ENCODE results near the gene CTSD.

DNA sequence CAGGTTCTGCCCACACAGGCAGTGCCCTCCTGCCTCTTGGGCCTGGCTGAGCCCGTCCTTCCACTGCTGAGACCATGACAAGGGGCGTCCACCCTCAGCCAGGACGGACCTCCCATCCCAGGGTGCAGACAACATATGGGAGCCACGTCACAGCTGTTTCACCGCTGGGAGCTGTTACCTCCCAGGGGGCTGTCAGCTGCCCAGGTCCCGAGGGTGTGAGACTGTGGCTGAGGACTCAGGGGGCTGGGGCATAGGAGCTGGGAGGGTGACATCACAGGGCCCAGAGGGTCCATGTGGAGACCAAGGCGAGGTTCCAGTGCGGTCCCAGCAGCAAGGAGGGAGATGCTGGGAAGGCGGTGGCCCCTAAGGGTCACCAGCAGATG is 17.9 kb upstream of the CTSD start:
- TF ChIP-seq, protein P1, sequence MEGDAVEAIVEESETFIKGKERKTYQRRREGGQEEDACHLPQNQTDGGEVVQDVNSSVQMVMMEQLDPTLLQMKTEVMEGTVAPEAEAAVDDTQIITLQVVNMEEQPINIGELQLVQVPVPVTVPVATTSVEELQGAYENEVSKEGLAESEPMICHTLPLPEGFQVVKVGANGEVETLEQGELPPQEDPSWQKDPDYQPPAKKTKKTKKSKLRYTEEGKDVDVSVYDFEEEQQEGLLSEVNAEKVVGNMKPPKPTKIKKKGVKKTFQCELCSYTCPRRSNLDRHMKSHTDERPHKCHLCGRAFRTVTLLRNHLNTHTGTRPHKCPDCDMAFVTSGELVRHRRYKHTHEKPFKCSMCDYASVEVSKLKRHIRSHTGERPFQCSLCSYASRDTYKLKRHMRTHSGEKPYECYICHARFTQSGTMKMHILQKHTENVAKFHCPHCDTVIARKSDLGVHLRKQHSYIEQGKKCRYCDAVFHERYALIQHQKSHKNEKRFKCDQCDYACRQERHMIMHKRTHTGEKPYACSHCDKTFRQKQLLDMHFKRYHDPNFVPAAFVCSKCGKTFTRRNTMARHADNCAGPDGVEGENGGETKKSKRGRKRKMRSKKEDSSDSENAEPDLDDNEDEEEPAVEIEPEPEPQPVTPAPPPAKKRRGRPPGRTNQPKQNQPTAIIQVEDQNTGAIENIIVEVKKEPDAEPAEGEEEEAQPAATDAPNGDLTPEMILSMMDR (IDR thresholded peaks at IDR 0.05; ENCODE audit: insufficient read depth, low read length, poor library complexity, severe bottlenecking) = no peak
- no peak for TF ChIP-seq EZH2phosphoT487 (conservative IDR thresholded peaks at IDR 0.05; ENCODE audit: low read length)
